Muscle of leg (tissue), 11 donors: ENCODE measurements around the gene CD2AP. TPM values are rescaled to one million over a fixed set of nuclear protein-coding genes. Genes with fewer than 3 reads are reported as not detected.
A peak's percentile ranks its signal among the peaks of the same experiment; 100 is the strongest.
"Not testable (repeated sequence)": the region's sequence is repeated elsewhere in the genome, so short reads cannot be mapped to it uniquely, and the experiment has no call there.

Source experiments
- DNase-seq: peaks from one replicate; pipeline ENCODE4 v3.0.0; 2013
- H3K27ac ChIP-seq: one replicate; pipeline ENCODE4 v1.5.1; 2013; ENCODE audit warnings: mild to moderate bottlenecking, low read length, control low read depth
- H3K27me3 ChIP-seq: one replicate; pipeline ENCODE4 v1.6.1; 2013; ENCODE audit warnings: low read length; ENCODE audit not compliant: control insufficient read depth, insufficient read depth
- H3K36me3 ChIP-seq: one replicate; pipeline ENCODE4 v1.6.1; 2013; ENCODE audit warnings: low read length; ENCODE audit not compliant: control insufficient read depth, insufficient read depth
- H3K4me1 ChIP-seq: one replicate; pipeline ENCODE4 v1.6.1; 2013; ENCODE audit warnings: low read length; ENCODE audit not compliant: control insufficient read depth, insufficient read depth
- H3K4me3 ChIP-seq: one replicate; pipeline ENCODE4 v1.5.1; 2013; ENCODE audit warnings: low read length, control low read depth
- H3K9me3 ChIP-seq: replicated peaks from 2 replicates; pipeline ENCODE4 v1.6.1; 2013; ENCODE audit warnings: low read depth, low read length; ENCODE audit not compliant: control insufficient read depth
- WGBS: methylation state at CpG from one replicate; pipeline ENCODE4 v1.1.5; 2013; ENCODE audit warnings: missing lambda C conversion rate; ENCODE audit not compliant: insufficient coverage; 5-methylcytosine and 5-hydroxymethylcytosine counted together
- polyA plus RNA-seq, 8 donors: library from polyadenylated mRNA; unstranded; fragments of 120-200 nt; gene quantifications; one replicate each; pipeline versions ENCODE4 v1.2.1 to v1.2.3, GENCODE V29; 2013; ENCODE audit warnings: inconsistent platforms in 1 of 8, low replicate concordance in 1 of 8; ENCODE audit not compliant: insufficient read length in 8 of 8, insufficient read depth in 1 of 8
- total RNA-seq: library from RNA; stranded (reverse); fragments of 120-200 nt; gene quantifications from one replicate; pipeline ENCODE4 v1.2.4, GENCODE V29; 2013

CD2AP gene
- total and polyA plus RNA-seq, 9 donors, result 8.9 to 12.7 (median 10.5) TPM

- H3K36me3 ChIP-seq, H3K4me1 ChIP-seq, H3K27ac ChIP-seq, H3K27me3 ChIP-seq, H3K9me3 ChIP-seq, H3K4me3 ChIP-seq, DNase-seq: not testable (repeated sequence)
- WGBS, result 100% methylated on average over 1 of the region's 6 CpGs
Observed at GRCh38 chr6:47556459-47556858, 78.9 kb downstream of the CD2AP start.

- no peaks in the 10 kb centered on the region for H3K27me3 ChIP-seq
- H3K9me3 ChIP-seq, result no peaks in the 10 kb centered on the region
- no peaks in the 10 kb centered on the region for H3K4me1 ChIP-seq
- H3K27ac ChIP-seq, result no peak overlapping the region
- 100% methylated on average over 1 of the region's 3 CpGs for WGBS
- no peaks in the 10 kb centered on the region for H3K36me3 ChIP-seq
- H3K4me3 ChIP-seq, result no peak overlapping the region
- no peak for DNase-seq
Observed at GRCh38 chr6:47563162-47563561, 85.6 kb downstream of the CD2AP start.

GRCh38 chr6:47566602-47567001 is 89.0 kb downstream of the CD2AP start:
- not testable (repeated sequence) for H3K4me1 ChIP-seq, DNase-seq, H3K27ac ChIP-seq, H3K36me3 ChIP-seq, H3K27me3 ChIP-seq, H3K4me3 ChIP-seq, H3K9me3 ChIP-seq
- no CpG with 5 or more reads among the region's 3 CpGs for WGBS

GRCh38 chr6:47567586-47567985 is 90.0 kb downstream of the CD2AP start:
- no peaks in the 10 kb centered on the region for H3K9me3 ChIP-seq
- H3K36me3 ChIP-seq, result no peaks in the 10 kb centered on the region
- H3K4me3 ChIP-seq, result no peak overlapping the region
- H3K4me1 ChIP-seq, result no peaks in the 10 kb centered on the region
- WGBS, result 91% methylated on average over 1 of the region's 1 CpG
- H3K27ac ChIP-seq, result no peak overlapping the region
- H3K27me3 ChIP-seq, result no peaks in the 10 kb centered on the region
- DNase-seq, result no peak

GRCh38 chr6:47571488-47571887 is 93.9 kb downstream of the CD2AP start:
- H3K27ac ChIP-seq, result no peak overlapping the region
- H3K9me3 ChIP-seq, result no peaks in the 10 kb centered on the region
- H3K4me1 ChIP-seq, result no peaks in the 10 kb centered on the region
- no peaks in the 10 kb centered on the region for H3K27me3 ChIP-seq
- no peak overlapping the region for H3K4me3 ChIP-seq
- DNase-seq, result no peak
- 100% methylated on average over 1 of the region's 2 CpGs for WGBS
- H3K36me3 ChIP-seq, result no peaks in the 10 kb centered on the region

GRCh38 chr6:47573109-47573508 is 95.5 kb downstream of the CD2AP start:
- Histone ChIP-seq H3K36me3 (no peaks in the 10 kb centered on the region), H3K4me3 (no peak overlapping the region), H3K4me1 (no peaks in the 10 kb centered on the region), H3K9me3 (no peaks in the 10 kb centered on the region), H3K27ac (no peak overlapping the region), H3K27me3 (no peaks in the 10 kb centered on the region)
- WGBS, result no CpG with 5 or more reads among the region's 2 CpGs
- no peak for DNase-seq

GRCh38 chr6:47574789-47575188 is 97.2 kb downstream of the CD2AP start:
- H3K4me3 ChIP-seq, result no peak overlapping the region
- DNase-seq, result no peak
- no peak overlapping the region for H3K27ac ChIP-seq
- no peaks in the 10 kb centered on the region for H3K4me1 ChIP-seq
- H3K27me3 ChIP-seq, result no peaks in the 10 kb centered on the region
- WGBS, result no CpG with 5 or more reads among the region's 2 CpGs
- no peaks in the 10 kb centered on the region for H3K36me3 ChIP-seq
- H3K9me3 ChIP-seq, result no peaks in the 10 kb centered on the region

- no peaks in the 10 kb centered on the region for H3K9me3 ChIP-seq
- H3K27ac ChIP-seq, result no peak overlapping the region
- H3K27me3 ChIP-seq, result no peaks in the 10 kb centered on the region
- 100% methylated on average over 3 of the region's 4 CpGs for whole genome bisulfite sequencing
- H3K4me1 ChIP-seq, result no peaks in the 10 kb centered on the region
- H3K36me3 ChIP-seq, result no peaks in the 10 kb centered on the region
- no peak for DNase-seq
- H3K4me3 ChIP-seq, result no peak overlapping the region
Observed at GRCh38 chr6:47579040-47579439, 101.5 kb downstream of the CD2AP start.

- DNase-seq, result no peak
- H3K4me3 ChIP-seq, result no peak overlapping the region
- no peaks in the 10 kb centered on the region for H3K27me3 ChIP-seq
- no peak overlapping the region for H3K27ac ChIP-seq
- no peaks in the 10 kb centered on the region for H3K4me1 ChIP-seq
- H3K36me3 ChIP-seq, result peaks cover 3% of the 10 kb centered on the region
- no CpG with 5 or more reads among the region's 2 CpGs for WGBS
- H3K9me3 ChIP-seq, result no peaks in the 10 kb centered on the region
Observed at GRCh38 chr6:47581591-47581990, 104.0 kb downstream of the CD2AP start.

GRCh38 chr6:47587493-47587892 is 109.9 kb downstream of the CD2AP start:
- H3K27me3 ChIP-seq, result no peaks in the 10 kb centered on the region
- no peak for DNase-seq
- H3K4me3 ChIP-seq, result no peak overlapping the region
- no peak overlapping the region for H3K27ac ChIP-seq
- H3K9me3 ChIP-seq, result no peaks in the 10 kb centered on the region
- peaks cover 7% of the 10 kb centered on the region for H3K36me3 ChIP-seq
- H3K4me1 ChIP-seq, result no peaks in the 10 kb centered on the region

- Histone ChIP-seq H3K36me3 (peaks cover 8% of the 10 kb centered on the region), H3K27ac (no peak overlapping the region), H3K9me3 (no peaks in the 10 kb centered on the region), H3K27me3 (no peaks in the 10 kb centered on the region), H3K4me3 (no peak overlapping the region), H3K4me1 (no peaks in the 10 kb centered on the region)
- DNase-seq, result peak; percentile 41
- no CpG with 5 or more reads among the region's 3 CpGs for WGBS
Observed at GRCh38 chr6:47592131-47592840, 114.7 kb downstream of the CD2AP start.
